Hematopoietic multipotent progenitor cell treated with erythropoietin and hydrocortisone succinate and interleukin-3 and kit ligand, for 8 days (in vitro differentiated cells): Measurements from ENCODE around the gene BPIFB6.

Experiments
- DNase-seq: peaks from one replicate; pipeline ENCODE4 v3.0.0-alpha.2; 2015

Gene BPIFB6

DNA sequence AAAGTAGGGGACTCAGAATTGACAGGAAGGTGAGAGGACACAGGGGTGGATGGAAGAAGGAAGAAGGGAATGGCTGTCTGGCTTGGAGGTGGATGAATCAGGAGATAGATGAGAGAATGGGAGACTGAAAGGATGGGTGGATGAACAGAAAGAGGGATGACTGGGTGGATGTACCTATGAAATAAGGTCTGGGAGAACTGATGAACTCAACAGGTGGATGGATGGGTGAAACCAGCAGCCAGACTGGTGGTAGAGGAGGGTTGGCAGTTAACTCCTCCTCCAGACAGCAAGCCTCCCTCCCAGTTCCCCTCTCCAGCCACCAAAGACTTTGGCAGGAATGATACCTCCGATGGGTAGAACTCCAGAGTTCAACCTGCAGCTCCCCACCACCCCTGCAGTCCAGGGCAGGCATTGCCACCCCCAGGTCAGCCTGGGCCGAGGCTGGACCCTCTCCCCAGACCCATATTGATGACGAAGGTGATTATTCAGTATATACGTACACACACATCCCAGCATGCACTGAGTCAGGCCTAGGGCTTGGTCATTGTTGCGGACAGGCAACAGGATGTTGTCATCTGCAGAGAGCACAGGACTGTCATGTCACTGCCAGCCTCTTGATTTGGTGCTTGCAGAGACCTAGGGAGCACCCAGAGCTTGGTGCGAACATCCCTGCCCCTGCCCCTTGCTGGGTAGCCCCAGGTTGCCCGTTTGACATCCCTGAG lies 29.2 kb upstream of the BPIFB6 start:
- DNase-seq: no peak

DNA sequence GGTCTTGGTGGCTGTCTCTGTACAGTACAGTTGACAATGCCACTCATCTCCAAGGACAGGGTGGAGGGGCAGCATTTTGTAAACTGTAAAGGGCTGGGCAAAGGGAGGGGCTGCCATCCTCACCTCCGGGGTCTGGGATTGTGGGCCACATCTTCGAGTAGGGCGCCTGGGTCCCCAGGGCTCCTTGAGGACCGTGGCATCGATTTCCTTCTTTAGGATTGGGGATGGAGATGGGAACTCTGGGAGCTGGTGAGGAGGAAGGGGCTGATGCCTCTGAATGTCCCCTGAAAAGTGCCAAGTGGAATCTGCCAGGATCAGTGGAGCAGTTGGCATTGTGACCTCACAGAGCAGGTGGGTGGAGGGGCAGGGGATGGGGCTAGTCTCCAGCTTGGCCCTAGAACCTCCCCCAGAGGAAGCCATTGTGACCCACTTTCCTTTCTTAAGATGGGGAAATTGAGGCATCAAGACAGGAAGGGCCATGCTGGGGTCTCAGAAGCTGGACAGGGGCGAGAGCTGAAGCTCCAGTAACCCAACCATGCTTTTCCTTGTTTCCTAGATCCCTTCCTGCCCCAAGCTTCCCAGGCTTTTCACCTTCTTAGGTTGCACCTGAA lies 27.2 kb upstream of the BPIFB6 start, which contains the start of gene SUN5:
Gene SUN5, minus strand, starts transcription at position 293 of the 611 bp plus-strand sequence. Its CDS starts 93 bp downstream, at position 200.
- no peak for DNase-seq

DNA sequence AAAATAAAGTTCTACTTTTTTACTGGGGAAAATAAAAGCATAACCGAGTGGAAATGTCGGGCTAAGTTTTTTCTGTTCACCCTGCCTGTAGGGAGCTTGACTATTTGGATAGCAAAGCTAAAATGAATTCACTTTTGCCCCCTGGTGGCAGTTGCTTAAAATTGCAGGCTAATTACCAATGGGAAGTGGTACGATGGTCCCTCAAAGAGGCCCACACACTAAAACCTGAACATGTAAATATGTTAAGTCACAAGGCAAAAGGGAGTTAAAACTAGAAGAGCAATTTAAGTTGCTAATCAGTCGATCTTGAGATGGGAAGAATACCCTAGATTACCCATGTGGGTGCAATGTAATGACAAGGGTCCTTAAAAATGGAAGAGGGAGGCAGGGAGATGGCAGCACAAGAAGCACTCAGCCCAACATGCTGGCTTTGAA lies 26.3 kb upstream of the BPIFB6 start:
- peak; percentile 44 for DNase-seq

DNA sequence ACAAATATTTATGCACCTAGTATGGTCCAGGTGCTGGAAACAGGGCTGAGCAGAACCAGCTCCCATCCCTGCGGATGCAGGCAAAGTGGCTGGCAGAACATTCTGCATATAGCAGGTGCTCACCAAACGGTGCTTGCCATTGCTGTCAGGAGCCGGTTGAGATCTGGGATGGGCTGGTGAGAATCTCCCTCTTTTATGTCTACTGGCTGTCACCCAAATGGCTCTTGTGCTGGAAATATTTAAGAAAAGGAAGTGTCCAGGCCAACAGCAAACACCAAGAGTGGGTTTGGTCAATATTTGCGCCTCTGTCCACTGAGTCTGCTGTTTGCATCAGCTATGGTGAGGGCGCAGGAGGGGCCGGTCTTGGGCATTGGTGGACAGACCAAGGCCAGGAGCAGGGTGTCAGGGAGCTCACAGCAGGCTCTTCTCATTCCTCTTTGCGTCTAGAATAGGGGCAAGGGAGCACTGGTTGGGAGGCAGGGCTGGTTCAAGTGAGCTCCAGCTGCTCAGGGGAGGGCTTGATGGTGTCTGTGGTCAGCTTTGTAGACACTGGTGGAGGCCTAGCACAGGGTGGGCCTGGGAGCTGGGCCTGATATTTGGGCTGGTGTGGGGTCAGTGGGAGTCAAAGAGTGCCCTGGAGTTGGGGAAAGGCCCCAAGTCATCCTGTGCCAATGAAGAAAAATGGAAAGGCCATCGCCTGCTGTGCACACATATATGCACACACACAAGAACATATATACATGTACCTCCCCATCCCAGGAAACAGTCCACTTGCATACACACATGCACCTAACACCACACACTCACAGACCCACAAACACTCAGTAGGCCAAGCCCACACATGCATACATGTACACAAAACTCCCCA lies 25.3 kb upstream of the BPIFB6 start:
- DNase-seq: no peak

DNA sequence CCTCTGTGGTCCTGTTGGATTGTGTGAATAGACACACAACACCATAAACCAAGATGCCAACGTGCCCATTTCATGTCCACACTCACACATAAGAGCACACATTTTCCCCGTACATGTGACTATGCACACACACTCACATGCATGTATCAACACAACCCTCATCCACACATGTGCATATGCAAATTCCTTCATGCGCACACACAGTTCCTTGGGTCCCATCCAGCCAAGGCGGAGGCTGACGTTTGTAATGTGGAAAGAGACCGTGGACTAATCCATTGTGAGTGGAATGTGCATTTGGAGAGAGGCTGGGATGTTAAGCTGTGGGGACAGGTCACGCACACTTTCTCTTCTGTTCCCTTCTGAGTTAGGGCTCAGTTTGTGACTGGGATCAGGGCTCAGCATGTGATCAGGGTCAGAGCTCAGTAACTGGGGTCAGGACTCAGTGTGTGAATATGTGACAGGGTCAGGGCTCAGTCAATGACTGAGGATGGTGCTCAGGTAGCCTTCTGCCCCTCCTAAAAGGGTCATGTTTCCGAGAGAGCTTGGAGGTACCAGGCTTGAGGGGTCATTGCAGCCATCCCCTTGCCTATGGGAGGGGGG lies 24.6 kb upstream of the BPIFB6 start:
- DNase-seq: no peak

DNA sequence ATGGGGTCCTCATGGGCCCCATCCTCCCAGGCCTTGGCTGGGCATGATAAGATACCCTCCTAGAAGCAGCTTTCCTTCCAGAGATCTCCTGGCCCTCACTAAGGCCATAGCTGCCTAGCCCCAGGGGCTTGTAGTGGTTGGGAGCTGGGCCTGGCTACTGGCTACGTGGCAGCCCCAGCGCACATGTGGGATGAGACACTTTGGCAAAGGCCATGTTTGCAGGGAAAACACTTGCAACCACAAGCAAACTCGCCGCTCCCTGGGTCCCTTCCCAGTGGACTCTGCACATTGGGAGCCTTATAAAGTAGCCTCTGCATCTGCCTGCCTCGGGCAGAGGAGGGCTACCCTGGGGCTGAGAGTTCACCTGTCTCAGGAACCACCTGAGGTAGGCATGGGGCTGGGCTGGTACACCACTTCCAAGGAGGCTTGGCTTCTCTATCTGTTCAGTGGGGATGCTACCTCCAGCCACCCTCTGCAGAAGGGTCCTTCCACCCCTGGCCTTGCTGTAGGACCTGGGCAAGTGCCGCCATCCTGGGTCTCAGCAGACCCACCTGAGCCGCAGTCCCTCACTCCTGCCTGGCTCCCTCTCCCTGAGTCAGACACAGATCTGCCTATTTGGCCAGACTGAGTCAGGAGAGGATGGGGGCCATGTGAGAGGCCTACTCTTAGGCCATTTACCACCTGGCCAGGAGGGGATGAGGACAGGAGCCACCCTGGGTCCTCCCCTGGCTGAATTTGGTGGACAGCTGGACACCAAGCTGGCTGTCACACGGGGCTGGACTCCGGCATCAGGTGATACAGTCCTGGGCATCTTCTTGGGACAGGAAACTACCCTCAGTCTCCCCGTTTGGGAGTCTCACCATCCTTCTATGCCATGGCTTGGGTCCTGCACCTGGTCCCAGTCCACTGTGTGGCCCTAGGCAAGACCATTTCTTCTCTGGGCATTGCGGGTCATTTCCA lies 23.8 kb upstream of the BPIFB6 start, which contains the start of gene BPIFB2:
Gene BPIFB2, plus strand, starts transcription at position 329 of the 960 bp plus-strand sequence. CDS start 871 bp downstream, outside the sequence.
- no peak for DNase-seq

DNA sequence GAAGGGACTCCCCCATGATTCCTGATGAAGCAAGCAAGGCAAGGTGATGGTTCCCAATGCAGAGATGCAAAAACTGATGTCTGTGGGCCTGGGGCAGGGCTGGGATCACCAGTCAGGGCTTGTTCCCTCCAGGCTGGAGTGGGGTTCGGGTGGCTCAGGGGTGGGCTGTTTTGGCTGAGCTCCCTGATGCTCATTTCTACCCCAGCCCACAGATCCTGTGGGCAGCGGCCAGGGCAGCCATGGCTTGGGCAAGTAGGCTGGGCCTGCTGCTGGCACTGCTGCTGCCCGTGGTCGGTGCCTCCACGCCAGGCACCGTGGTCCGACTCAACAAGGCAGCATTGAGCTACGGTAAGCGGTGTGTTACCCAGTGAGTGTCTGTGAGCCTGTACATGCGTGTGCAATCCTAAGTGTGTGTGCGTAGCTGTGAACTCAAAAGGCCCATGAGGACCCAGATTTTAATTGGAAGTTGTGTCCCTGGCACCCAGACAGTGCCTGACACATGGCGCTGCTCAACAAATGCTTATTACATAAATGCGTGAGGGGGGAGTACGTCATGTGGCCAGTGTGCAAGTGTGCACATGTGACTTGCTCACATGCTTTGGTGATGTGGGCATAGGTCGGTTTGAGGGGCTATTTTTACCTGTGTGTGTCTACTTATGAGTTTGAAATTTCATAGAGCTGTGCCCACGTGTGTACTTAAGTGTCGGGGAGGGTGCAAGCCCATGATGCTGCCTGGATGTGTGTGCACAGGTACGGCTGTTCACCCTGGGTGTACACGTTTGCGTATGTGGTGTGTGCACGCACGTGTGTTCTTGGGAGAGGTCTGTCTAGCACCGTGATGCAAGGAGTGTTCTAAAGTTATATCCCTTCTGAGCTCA lies 22.9 kb upstream of the BPIFB6 start:
- DNase-seq: no peak

DNA sequence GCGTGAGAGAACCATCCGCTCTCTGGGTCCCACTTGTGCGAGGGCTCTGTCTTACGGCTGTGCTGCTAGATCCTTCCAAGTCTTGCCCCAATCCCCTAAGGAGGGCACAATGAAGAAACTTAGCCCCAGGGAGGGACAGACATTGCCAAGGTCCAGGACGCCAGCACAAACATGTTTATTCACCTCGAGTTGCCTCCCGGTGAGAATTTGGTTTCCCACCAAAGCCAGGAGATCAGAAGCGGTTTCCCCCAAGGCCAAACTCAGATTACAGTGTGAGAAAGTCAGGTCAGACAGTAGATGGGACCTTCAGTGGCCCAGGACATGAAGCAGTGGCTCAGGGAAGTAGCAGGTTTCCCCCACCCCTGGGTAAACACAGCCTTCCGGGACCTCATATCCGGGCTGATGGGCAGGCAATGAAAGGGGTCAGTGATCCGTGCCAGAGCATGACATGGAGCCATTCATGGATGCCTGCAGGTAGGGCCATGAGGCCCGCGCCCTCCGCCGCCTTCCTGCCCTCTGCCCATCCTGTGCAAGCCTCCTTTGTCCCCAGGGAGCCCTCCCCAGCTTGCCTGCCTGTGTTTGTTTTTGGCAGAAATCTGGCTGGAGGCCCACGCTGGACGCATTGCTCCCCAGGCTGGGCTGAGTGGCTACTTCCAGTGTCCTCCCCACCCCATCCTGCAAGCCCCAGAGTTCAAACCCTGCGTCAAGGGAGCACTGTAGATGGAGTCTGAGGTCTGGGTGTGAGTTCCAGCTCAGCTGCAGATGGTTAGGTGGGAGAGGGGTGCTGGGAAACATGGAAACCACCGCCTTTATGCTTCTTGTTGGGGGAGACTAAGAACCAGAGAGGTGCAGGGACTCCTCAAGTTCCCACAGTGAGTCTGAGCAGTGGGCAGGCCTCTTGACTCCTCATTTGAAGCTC lies 22.0 kb upstream of the BPIFB6 start:
- no peak for DNase-seq

DNA sequence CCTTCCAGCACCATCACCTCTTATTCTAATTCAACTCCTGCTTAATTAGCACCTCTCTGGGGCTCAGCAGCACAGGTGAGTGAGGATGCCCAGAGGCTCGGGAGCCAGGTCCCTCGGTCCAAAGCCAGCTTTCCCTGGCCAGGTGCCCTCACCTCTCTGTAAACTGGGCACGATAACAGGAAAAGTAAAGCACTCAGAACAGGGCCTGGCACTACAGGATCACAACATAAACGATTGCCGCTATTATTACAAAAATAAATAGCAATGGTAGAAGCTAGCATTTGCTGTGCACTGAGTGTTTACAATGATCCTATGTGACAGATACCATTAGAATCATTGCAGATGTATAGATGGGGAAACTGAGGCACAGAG lies 21.3 kb upstream of the BPIFB6 start:
- no peak for DNase-seq

DNA sequence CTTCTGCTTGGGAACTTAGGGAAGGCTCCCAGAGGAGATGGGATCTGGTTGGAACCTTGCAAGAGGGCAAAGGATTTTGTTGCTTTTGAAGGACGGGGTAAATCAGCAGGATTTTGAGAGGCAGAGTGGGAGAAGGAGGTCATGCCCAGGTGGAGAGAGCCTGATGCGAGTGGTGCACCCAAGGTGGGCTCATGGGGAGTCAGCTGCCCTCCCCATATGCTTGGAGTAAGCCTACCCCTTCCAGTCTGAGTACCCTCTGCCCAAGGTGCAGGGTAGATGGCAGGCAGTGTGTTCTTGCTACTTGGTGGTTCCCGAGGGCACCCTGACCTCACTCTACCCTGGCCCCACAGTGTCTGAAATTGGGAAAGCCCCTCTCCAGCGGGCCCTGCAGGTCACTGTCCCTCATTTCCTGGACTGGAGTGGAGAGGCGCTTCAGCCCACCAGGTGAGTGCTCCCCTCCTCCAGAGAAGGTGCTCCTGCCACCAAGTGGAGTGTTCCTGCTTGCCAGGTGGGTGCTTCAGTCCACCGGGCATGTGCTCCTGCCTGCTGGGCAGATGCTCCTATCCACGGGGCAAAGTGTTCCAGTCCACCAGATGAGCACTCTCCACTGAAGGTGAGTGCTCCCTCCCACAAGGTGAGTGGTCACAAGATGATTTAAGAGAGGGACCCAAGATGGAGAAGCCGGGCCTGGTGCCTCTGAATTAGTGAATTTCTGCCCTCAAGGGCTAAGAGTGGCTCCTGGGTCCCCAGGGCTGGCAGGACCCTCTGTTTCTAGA lies 20.6 kb upstream of the BPIFB6 start:
- no peak for DNase-seq

DNA sequence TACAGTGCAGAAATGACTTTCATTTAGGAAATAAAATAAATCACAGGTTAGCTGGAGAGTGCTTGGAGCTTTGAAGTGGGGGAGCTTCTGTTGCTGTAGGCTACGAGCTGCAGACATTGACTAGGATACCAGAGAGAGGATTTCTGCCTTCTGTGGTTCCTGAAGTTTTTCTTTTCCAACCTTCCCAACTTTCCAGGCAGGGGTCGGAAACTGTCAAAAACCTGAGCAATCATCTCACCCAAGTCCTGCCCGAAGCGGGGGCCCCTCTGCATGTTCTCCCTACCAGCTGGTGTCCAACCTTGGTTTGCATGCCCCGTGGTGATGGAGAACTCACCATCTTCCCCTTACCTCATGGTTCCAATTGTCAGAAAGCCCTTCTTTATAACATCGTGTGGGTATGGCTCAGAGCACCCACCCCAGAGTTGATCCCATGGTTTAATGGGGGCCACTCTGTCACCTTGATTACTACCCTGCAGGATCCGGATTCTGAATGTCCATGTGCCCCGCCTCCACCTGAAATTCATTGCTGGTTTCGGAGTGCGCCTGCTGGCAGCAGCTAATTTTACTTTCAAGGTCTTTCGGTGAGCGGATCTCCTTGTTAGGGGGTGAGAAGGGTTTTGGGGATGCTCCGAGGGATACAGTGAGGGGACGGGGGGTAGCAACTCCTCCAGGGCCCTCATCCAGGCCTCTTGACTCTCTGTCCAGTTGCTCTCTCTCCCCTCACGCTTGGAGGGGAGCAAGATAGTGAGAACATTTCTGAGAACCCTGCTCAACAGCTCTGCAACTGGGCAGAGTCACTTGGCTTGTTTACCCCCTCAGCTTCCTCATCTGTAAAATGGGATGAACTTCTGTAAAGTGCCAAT lies 18.9 kb upstream of the BPIFB6 start:
- DNase-seq: no peak

DNA sequence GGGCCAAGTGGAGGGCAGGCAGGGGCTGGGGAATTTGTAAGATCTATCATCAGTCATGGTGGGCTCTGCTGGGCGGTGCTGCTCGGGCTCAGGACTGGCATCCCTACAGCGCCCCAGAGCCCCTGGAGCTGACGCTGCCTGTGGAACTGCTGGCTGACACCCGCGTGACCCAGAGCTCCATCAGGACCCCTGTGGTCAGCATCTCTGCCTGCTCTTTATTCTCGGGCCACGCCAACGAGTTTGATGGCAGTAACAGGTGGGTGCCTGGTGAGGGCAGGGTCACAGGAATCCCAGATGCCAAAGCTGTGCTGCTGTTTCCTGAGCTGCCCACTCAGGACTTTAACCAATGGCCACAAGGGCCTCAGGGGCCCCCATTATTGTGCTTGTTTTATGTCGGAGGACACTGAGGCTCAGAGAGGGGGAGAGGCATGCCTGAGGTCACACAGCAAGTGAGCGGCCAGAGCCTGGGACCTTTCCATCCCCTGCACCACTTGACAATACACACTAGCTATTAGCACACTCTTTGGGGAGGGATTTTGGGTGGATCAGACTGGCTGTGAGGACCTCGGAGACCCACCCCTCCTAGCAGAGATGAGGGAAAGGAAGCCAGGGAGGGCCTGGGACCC lies 17.6 kb upstream of the BPIFB6 start:
- no peak for DNase-seq

DNA sequence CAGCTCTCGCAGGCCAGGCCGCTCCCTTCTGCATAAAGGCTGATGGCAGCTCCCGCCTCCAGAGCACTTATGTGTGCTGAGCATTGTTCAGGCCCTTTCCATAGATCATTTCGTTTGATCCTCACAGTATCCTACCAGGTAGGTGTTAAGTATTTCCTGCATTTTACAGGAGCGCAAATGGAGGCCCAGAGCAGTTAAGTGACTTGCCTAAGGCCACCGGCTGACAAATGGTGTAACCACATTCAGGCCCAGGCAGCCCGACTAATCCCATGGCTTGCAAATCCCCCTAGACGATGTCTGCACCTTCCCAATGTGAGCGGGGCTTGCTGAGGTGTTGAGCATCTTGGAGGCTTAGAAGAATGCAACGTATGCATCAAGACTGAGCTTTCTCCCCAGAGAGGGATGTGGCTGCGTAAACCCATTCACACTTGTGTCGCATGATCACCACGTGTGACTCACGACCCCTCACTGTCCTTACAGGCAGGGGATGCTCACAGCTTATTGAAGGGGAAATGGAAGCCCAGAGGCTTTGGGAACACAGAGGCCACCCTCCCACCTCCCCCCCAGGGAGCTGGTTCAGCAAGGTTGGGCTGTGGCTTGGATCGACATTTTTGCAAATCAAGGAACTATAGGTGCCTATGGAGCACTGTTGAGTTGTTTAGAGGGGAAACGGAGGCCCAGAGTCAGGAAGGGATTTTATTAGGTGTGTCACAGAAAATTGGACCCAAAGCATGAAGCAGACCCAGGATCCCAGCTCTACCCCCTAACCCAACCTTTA lies 16.9 kb upstream of the BPIFB6 start:
- no peak for DNase-seq

DNA sequence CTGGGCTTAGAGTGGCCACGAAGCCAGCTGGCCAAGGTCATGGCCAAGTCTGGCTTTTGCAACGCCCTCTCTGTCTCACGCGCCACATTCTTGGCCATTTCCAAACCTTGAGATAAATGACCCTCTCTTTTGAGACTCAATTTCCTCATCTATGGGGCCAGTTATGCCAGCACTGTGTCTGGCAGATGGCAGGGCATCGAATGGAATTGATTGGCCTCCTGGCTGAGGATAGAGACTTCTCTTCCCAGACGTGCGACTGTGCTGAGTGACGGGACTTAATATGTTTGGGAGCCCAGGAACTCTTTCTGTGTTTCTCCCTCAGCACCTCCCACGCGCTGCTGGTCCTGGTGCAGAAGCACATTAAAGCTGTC lies 16.3 kb upstream of the BPIFB6 start:
- no peak for DNase-seq

DNA sequence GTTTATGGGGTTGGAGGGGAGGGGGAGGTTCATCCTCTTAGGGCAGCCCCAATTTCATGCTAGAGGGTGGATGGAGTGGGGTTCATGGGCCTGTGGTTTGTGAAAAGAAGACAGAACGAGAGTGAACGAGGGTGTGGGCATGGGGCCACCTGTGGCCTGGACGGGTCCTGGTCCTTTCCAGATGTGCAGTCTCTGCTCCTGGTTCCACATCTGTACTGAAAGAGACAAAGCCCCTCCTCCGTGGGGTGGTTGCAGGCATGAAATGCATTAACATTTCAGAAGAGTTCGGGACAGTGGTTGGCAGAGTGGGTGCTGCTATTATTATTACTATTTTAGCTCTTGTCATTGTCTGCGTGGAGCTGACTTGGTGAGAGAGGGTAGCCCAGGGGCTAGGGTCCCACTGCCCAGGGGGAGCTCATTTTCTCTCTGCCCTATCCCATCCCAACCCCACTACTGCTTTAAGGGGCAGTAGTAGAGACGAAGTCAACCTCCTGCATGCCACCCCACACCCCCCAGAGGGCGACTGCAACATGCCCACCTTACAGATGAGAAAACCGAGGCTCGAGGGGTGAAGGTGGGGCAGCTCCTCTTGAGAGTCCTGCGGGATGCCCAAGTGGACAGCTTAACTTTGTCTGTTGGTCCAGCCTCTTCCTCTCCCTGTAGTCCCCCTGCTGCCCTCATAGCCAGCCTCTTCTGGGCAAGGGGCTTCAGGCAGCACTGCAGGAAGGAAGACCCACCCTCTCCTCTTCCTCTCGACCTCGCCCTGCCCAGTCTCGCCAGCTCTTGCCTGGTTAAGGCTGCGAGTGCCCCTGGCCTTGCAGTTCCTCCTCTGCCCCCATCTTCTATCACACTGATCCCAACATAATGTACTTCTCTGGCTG lies 15.5 kb upstream of the BPIFB6 start:
- DNase-seq: no peak
